Mammary epithelial cell (primary cell): ENCODE results near the gene CD276.
"Not testable (repeated sequence)": the region's sequence is repeated elsewhere in the genome, so short reads cannot be mapped to it uniquely, and the experiment has no call there.

Experiments
- EZH2 ChIP-seq: IDR thresholded peaks from 2 replicates; pipeline ENCODE4 v1.6.1; 2012; ENCODE audit warnings: low read length, inconsistent platforms, borderline replicate concordance
- TF ChIP-seq, protein P1 (sequence below), 2 donors: IDR thresholded peaks in 1 of 2; conservative IDR thresholded peaks in 1 of 2; 2 replicates each; pipeline ENCODE4 v1.5.1; 2011 to 2012; ENCODE audit warnings: inconsistent platforms in 2 of 2, low read length in 2 of 2, mild to moderate bottlenecking in 2 of 2, control low read depth in 1 of 2, low read depth in 1 of 2; ENCODE audit not compliant: insufficient read depth in 1 of 2; ENCODE audit errors: extremely low read depth in 1 of 2

GRCh38 chr15:73704142-73704868 lies 20.1 kb downstream of the CD276 start:
- TF ChIP-seq, protein P1, sequence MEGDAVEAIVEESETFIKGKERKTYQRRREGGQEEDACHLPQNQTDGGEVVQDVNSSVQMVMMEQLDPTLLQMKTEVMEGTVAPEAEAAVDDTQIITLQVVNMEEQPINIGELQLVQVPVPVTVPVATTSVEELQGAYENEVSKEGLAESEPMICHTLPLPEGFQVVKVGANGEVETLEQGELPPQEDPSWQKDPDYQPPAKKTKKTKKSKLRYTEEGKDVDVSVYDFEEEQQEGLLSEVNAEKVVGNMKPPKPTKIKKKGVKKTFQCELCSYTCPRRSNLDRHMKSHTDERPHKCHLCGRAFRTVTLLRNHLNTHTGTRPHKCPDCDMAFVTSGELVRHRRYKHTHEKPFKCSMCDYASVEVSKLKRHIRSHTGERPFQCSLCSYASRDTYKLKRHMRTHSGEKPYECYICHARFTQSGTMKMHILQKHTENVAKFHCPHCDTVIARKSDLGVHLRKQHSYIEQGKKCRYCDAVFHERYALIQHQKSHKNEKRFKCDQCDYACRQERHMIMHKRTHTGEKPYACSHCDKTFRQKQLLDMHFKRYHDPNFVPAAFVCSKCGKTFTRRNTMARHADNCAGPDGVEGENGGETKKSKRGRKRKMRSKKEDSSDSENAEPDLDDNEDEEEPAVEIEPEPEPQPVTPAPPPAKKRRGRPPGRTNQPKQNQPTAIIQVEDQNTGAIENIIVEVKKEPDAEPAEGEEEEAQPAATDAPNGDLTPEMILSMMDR (conservative IDR thresholded peaks at IDR 0.05 in 1 of 2, IDR thresholded peaks at IDR 0.05 in 1 of 2; ENCODE audit: extremely low read depth in 1 of 2, insufficient read depth in 1 of 2, low read depth in 1 of 2, low read length in 2 of 2) = not testable (repeated sequence)
- not testable (repeated sequence) for TF ChIP-seq EZH2
